GM23338 (cell line): ENCODE results near the gene CTNNA3. TPM values are rescaled to one million over a fixed set of nuclear protein-coding genes. Genes with fewer than 3 reads are reported as not detected.

ENCODE experiments used
- ATAC-seq: fragments of 200-7000 bp; cut with Tn5 transposase; 3 replicates; pipeline ENCODE4 v1.9.1; 2020
- DNase-seq: peaks from one replicate; pipeline ENCODE4 v3.0.0-alpha.2; 2015; ENCODE audit warnings: low spot score
- H2AFZ ChIP-seq: fragments of 200-600 bp; sonication (generic); 2 replicates; pipeline ENCODE4 v1.8.0; 2016; ENCODE audit warnings: antibody characterized with exemption, mild to moderate bottlenecking, moderate library complexity
- H3F3A ChIP-seq: fragments of 200-600 bp; sonication (generic); replicated peaks from 2 replicates; pipeline ENCODE4 v1.8.0; 2017; ENCODE audit warnings: antibody characterized with exemption, mixed run types, low read depth
- H3K27ac ChIP-seq: fragments of 200-600 bp; sonication (generic); 2 replicates; pipeline ENCODE4 v1.6.1; 2016; ENCODE audit warnings: low read depth
- H3K27me3 ChIP-seq: fragments of 200-600 bp; sonication (generic); 2 replicates; pipeline ENCODE4 v1.8.0; 2016; ENCODE audit warnings: mild to moderate bottlenecking, mixed run types, moderate library complexity; ENCODE audit not compliant: insufficient read depth
- H3K36me3 ChIP-seq: fragments of 200-600 bp; sonication (generic); 2 replicates; pipeline ENCODE4 v1.8.0; 2016; ENCODE audit warnings: mild to moderate bottlenecking; ENCODE audit not compliant: insufficient read depth
- H3K4me1 ChIP-seq: fragments of 200-600 bp; sonication (generic); 2 replicates; pipeline ENCODE4 v1.8.0; 2016; ENCODE audit warnings: mild to moderate bottlenecking, moderate library complexity; ENCODE audit not compliant: insufficient read depth
- H3K4me2 ChIP-seq: fragments of 200-600 bp; sonication (generic); 2 replicates; pipeline ENCODE4 v1.7.1; 2017; ENCODE audit warnings: mixed run types
- H3K4me3 ChIP-seq: fragments of 200-600 bp; sonication (generic); 2 replicates; pipeline ENCODE4 v1.6.1; 2016; ENCODE audit warnings: mixed run types
- H3K79me2 ChIP-seq: fragments of 200-600 bp; sonication (generic); replicated peaks from 2 replicates; pipeline ENCODE4 v1.8.0; 2017; ENCODE audit warnings: mild to moderate bottlenecking; ENCODE audit not compliant: insufficient read depth
- H3K9me2 ChIP-seq: fragments of 200-600 bp; sonication (generic); 2 replicates; pipeline ENCODE4 v1.8.0; 2017; ENCODE audit not compliant: insufficient read depth
- H4K20me1 ChIP-seq: fragments of 200-600 bp; sonication (generic); replicated peaks from 2 replicates; pipeline ENCODE4 v1.8.0; 2017; ENCODE audit warnings: mild to moderate bottlenecking; ENCODE audit not compliant: insufficient read depth
- H3K27ac Mint-ChIP-seq: 2 replicates; pipeline ENCODE4 v1.8.0; 2020; ENCODE audit warnings: inconsistent platforms, mild to moderate bottlenecking, moderate library complexity, mixed read lengths
- H3K27me3 Mint-ChIP-seq: 3 replicates; pipeline ENCODE4 v1.8.0; 2022; ENCODE audit warnings: low read depth, mild to moderate bottlenecking, moderate library complexity, mixed read lengths, inconsistent platforms; ENCODE audit not compliant: insufficient read depth, poor library complexity
- H3K36me3 Mint-ChIP-seq: 3 replicates; pipeline ENCODE4 v1.8.0; 2021; ENCODE audit warnings: low read depth, mild to moderate bottlenecking, inconsistent platforms, moderate library complexity, mixed read lengths
- H3K4me1 Mint-ChIP-seq: 3 replicates; pipeline ENCODE4 v1.8.0; 2020; ENCODE audit warnings: mild to moderate bottlenecking, inconsistent platforms, mixed read lengths
- H3K4me3 Mint-ChIP-seq: 3 replicates; pipeline ENCODE4 v1.8.0; 2021; ENCODE audit warnings: moderate library complexity, mild to moderate bottlenecking, inconsistent platforms, mixed read lengths
- H3K9me3 Mint-ChIP-seq: 3 replicates; pipeline ENCODE4 v1.8.0; 2020; ENCODE audit warnings: moderate library complexity, mild to moderate bottlenecking, inconsistent platforms, mixed read lengths
- CREB1 ChIP-seq: fragments of 250-450 bp; sonication (Bioruptor Pico); IDR thresholded peaks from 2 replicates; pipeline ENCODE4 v1.5.0; 2020; ENCODE audit warnings: low read depth, mild to moderate bottlenecking, moderate library complexity
- EZH2 ChIP-seq: fragments of 200-600 bp; sonication (generic); IDR thresholded peaks from one replicate; pipeline ENCODE4 v1.8.0; 2017; ENCODE audit warnings: antibody characterized with exemption, mild to moderate bottlenecking, low read depth; ENCODE audit not compliant: unreplicated experiment
- EZH2phosphoT487 ChIP-seq: fragments of 200-600 bp; sonication (generic); IDR thresholded peaks from one replicate; pipeline ENCODE4 v1.8.1; 2018; ENCODE audit warnings: antibody characterized with exemption; ENCODE audit not compliant: unreplicated experiment
- JUNB ChIP-seq: IDR thresholded peaks from one replicate; pipeline ENCODE4 v1.6.1; 2016; ENCODE audit warnings: antibody characterized with exemption; ENCODE audit not compliant: unreplicated experiment
- NANOG ChIP-seq: IDR thresholded peaks from 2 replicates; pipeline ENCODE4 v1.6.1; 2016; ENCODE audit warnings: antibody characterized with exemption, borderline replicate concordance
- POLR2AphosphoS5 ChIP-seq: IDR thresholded peaks from 2 replicates; pipeline ENCODE4 v1.6.1; 2016; ENCODE audit warnings: antibody characterized with exemption, low read depth
- STAT1 ChIP-seq: IDR thresholded peaks from one replicate; pipeline ENCODE4 v1.6.1; 2016; ENCODE audit warnings: antibody characterized with exemption; ENCODE audit not compliant: unreplicated experiment
- ZNF114 ChIP-seq: fragments of 250-450 bp; sonication (Bioruptor Pico); IDR thresholded peaks from 2 replicates; pipeline ENCODE4 v1.5.0; 2020; ENCODE audit warnings: mild to moderate bottlenecking, moderate library complexity
- ZNF331 ChIP-seq: fragments of 250-450 bp; sonication (Bioruptor Pico); IDR thresholded peaks from 2 replicates; pipeline ENCODE4 v1.5.0; 2020; ENCODE audit warnings: low read depth, mild to moderate bottlenecking, moderate library complexity
- polyA plus RNA-seq: library from polyadenylated mRNA; unstranded; fragments of >200 nt; fragmentation: Nextera tagmentation; extraction: Ambion mirVana; gene quantifications from 2 replicates; pipeline ENCODE4 v1.2.1, GENCODE V29; 2016
- total RNA-seq: library from RNA; depleted of rRNA; stranded (reverse); fragments of >200 nt; shearing (Covaris generic); gene quantifications from 2 replicates; pipeline ENCODE4 v1.2.3, GENCODE V29; 2014
- TF ChIP-seq, protein P1 (sequence below): IDR thresholded peaks from one replicate; pipeline ENCODE4 v1.6.1; 2018; ENCODE audit warnings: antibody characterized with exemption; ENCODE audit not compliant: unreplicated experiment
- TF ChIP-seq, protein P2 (sequence below): fragments of 250-450 bp; sonication (Bioruptor Pico); IDR thresholded peaks from 2 replicates; pipeline ENCODE4 v1.5.0; 2020; ENCODE audit warnings: mild to moderate bottlenecking, moderate library complexity
- TF ChIP-seq, protein P3 (sequence below), 2 experiments: fragments of 200-600 bp in 1 of 2; sonication (generic) in 1 of 2; conservative IDR thresholded peaks; 2 replicates each; pipeline versions ENCODE4 v1.5.1 to v1.6.1; 2016 to 2017; ENCODE audit warnings: antibody characterized with exemption in 2 of 2, low read depth in 2 of 2, mild to moderate bottlenecking in 2 of 2, moderate library complexity in 1 of 2
- TF ChIP-seq, protein P4 (sequence below): IDR thresholded peaks from 2 replicates; pipeline ENCODE4 v1.6.1; 2016; ENCODE audit warnings: antibody characterized with exemption

CTNNA3 gene
- total and polyA plus RNA-seq, 2 experiments from 2014 or later: 0.71 to 3.3 TPM

DNA sequence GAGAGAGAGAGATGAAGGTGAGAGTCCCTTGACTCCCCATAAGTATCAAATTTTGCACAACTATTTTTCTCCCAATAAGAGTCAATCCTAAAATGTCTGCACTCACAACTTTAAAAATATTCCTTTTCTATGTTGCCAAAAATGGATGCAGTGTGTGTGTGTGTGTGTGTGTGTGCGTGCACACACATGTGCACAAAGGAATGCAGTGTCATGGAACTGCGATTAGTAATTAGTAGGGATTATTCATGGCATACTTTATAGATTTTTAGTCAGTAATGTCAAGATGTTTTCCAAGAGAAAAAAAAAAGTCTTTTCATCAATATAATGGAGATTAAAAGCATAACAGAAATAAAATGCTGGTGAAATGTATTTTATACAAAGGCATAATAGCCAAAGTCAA is 949.3 kb downstream of the CTNNA3 start:
- TF ChIP-seq, protein P1, sequence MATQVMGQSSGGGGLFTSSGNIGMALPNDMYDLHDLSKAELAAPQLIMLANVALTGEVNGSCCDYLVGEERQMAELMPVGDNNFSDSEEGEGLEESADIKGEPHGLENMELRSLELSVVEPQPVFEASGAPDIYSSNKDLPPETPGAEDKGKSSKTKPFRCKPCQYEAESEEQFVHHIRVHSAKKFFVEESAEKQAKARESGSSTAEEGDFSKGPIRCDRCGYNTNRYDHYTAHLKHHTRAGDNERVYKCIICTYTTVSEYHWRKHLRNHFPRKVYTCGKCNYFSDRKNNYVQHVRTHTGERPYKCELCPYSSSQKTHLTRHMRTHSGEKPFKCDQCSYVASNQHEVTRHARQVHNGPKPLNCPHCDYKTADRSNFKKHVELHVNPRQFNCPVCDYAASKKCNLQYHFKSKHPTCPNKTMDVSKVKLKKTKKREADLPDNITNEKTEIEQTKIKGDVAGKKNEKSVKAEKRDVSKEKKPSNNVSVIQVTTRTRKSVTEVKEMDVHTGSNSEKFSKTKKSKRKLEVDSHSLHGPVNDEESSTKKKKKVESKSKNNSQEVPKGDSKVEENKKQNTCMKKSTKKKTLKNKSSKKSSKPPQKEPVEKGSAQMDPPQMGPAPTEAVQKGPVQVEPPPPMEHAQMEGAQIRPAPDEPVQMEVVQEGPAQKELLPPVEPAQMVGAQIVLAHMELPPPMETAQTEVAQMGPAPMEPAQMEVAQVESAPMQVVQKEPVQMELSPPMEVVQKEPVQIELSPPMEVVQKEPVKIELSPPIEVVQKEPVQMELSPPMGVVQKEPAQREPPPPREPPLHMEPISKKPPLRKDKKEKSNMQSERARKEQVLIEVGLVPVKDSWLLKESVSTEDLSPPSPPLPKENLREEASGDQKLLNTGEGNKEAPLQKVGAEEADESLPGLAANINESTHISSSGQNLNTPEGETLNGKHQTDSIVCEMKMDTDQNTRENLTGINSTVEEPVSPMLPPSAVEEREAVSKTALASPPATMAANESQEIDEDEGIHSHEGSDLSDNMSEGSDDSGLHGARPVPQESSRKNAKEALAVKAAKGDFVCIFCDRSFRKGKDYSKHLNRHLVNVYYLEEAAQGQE: no peak
- no peak for TF ChIP-seq ZNF114 (CRISPR knock-in tag)
- no peak for TF ChIP-seq JUNB
- no peak for TF ChIP-seq STAT1
- TF ChIP-seq EZH2phosphoT487: no peak
- TF ChIP-seq EZH2: no peak
- TF ChIP-seq POLR2AphosphoS5: no peak
- TF ChIP-seq CREB1 (CRISPR knock-in tag): no peak
- TF ChIP-seq, protein P2, sequence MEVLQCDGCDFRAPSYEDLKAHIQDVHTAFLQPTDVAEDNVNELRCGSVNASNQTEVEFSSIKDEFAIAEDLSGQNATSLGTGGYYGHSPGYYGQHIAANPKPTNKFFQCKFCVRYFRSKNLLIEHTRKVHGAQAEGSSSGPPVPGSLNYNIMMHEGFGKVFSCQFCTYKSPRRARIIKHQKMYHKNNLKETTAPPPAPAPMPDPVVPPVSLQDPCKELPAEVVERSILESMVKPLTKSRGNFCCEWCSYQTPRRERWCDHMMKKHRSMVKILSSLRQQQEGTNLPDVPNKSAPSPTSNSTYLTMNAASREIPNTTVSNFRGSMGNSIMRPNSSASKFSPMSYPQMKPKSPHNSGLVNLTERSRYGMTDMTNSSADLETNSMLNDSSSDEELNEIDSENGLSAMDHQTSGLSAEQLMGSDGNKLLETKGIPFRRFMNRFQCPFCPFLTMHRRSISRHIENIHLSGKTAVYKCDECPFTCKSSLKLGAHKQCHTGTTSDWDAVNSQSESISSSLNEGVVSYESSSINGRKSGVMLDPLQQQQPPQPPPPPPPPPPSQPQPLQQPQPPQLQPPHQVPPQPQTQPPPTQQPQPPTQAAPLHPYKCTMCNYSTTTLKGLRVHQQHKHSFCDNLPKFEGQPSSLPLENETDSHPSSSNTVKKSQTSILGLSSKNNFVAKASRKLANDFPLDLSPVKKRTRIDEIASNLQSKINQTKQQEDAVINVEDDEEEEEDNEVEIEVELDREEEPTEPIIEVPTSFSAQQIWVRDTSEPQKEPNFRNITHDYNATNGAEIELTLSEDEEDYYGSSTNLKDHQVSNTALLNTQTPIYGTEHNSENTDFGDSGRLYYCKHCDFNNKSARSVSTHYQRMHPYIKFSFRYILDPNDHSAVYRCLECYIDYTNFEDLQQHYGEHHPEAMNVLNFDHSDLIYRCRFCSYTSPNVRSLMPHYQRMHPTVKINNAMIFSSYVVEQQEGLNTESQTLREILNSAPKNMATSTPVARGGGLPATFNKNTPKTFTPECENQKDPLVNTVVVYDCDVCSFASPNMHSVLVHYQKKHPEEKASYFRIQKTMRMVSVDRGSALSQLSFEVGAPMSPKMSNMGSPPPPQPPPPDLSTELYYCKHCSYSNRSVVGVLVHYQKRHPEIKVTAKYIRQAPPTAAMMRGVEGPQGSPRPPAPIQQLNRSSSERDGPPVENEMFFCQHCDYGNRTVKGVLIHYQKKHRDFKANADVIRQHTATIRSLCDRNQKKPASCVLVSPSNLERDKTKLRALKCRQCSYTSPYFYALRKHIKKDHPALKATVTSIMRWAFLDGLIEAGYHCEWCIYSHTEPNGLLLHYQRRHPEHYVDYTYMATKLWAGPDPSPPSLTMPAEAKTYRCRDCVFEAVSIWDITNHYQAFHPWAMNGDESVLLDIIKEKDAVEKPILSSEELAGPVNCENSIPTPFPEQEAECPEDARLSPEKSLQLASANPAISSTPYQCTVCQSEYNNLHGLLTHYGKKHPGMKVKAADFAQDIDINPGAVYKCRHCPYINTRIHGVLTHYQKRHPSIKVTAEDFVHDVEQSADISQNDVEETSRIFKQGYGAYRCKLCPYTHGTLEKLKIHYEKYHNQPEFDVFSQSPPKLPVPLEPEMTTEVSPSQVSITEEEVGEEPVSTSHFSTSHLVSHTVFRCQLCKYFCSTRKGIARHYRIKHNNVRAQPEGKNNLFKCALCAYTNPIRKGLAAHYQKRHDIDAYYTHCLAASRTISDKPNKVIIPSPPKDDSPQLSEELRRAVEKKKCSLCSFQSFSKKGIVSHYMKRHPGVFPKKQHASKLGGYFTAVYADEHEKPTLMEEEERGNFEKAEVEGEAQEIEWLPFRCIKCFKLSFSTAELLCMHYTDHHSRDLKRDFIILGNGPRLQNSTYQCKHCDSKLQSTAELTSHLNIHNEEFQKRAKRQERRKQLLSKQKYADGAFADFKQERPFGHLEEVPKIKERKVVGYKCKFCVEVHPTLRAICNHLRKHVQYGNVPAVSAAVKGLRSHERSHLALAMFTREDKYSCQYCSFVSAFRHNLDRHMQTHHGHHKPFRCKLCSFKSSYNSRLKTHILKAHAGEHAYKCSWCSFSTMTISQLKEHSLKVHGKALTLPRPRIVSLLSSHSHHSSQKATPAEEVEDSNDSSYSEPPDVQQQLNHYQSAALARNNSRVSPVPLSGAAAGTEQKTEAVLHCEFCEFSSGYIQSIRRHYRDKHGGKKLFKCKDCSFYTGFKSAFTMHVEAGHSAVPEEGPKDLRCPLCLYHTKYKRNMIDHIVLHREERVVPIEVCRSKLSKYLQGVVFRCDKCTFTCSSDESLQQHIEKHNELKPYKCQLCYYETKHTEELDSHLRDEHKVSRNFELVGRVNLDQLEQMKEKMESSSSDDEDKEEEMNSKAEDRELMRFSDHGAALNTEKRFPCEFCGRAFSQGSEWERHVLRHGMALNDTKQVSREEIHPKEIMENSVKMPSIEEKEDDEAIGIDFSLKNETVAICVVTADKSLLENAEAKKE (CRISPR knock-in tag): no peak
- TF ChIP-seq, protein P3, sequence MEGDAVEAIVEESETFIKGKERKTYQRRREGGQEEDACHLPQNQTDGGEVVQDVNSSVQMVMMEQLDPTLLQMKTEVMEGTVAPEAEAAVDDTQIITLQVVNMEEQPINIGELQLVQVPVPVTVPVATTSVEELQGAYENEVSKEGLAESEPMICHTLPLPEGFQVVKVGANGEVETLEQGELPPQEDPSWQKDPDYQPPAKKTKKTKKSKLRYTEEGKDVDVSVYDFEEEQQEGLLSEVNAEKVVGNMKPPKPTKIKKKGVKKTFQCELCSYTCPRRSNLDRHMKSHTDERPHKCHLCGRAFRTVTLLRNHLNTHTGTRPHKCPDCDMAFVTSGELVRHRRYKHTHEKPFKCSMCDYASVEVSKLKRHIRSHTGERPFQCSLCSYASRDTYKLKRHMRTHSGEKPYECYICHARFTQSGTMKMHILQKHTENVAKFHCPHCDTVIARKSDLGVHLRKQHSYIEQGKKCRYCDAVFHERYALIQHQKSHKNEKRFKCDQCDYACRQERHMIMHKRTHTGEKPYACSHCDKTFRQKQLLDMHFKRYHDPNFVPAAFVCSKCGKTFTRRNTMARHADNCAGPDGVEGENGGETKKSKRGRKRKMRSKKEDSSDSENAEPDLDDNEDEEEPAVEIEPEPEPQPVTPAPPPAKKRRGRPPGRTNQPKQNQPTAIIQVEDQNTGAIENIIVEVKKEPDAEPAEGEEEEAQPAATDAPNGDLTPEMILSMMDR (conservative IDR thresholded peaks at IDR 0.05; ENCODE audit: low read depth in 2 of 2): no peak
- TF ChIP-seq, protein P4, sequence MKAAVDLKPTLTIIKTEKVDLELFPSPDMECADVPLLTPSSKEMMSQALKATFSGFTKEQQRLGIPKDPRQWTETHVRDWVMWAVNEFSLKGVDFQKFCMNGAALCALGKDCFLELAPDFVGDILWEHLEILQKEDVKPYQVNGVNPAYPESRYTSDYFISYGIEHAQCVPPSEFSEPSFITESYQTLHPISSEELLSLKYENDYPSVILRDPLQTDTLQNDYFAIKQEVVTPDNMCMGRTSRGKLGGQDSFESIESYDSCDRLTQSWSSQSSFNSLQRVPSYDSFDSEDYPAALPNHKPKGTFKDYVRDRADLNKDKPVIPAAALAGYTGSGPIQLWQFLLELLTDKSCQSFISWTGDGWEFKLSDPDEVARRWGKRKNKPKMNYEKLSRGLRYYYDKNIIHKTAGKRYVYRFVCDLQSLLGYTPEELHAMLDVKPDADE: no peak
- TF ChIP-seq ZNF331: no peak
- TF ChIP-seq NANOG: no peak
- no peaks in the 10 kb centered on the region for H3K4me1 ChIP-seq
- Mint-ChIP-seq H3K9me3 (peaks cover 7% of the 10 kb centered on the region; the same call in 2 of the 3 replicates), H3K4me3 (no peak overlapping the region), H3K4me1 (no peaks in the 10 kb centered on the region), H3K27ac (no peak overlapping the region), H3K36me3 (peaks cover 9% of the 10 kb centered on the region; the same call in 2 of the 3 replicates), H3K27me3 (no peaks in the 10 kb centered on the region)
- no peaks in the 10 kb centered on the region for H3K36me3 ChIP-seq
- H3K4me3 ChIP-seq: no peak overlapping the region
- H3K27me3 ChIP-seq: no peaks in the 10 kb centered on the region
- H3F3A ChIP-seq: no peaks in the 10 kb centered on the region
- H2AFZ ChIP-seq: no peak overlapping the region
- H3K4me2 ChIP-seq: no peak overlapping the region
- H3K9me2 ChIP-seq: 0 out of 2 replicates have a peak, but pooled peaks cover 3% of the 10 kb centered on the region
- DNase-seq (no peak), ATAC-seq (no peak)
- H3K79me2 ChIP-seq: no peaks in the 10 kb centered on the region
- no peaks in the 10 kb centered on the region for H4K20me1 ChIP-seq
- no peak overlapping the region for H3K27ac ChIP-seq
